Peyer's patch (tissue), 4 donors: Measurements from ENCODE around the gene OR3A3. TPM values are rescaled to one million over a fixed set of nuclear protein-coding genes. Genes with fewer than 3 reads are reported as not detected.
"Not testable (repeated sequence)": the region's sequence is repeated elsewhere in the genome, so short reads cannot be mapped to it uniquely, and the experiment has no call there.

Source experiments
- DNase-seq, 3 donors: peaks; one replicate each; pipeline ENCODE4 v3.0.0-alpha.2; 2017 to 2019
- H3K27ac ChIP-seq, 4 donors: fragments of 200-600 bp; sonication (generic); one replicate each; pipeline ENCODE4 v1.5.1; 2016 to 2019
- H3K27me3 ChIP-seq, 2 donors: fragments of 200-600 bp; sonication (generic); one replicate each; pipeline ENCODE4 v1.5.1; 2019
- H3K36me3 ChIP-seq, 3 donors: fragments of 200-600 bp; sonication (generic); one replicate each; pipeline ENCODE4 v1.5.1; 2016 to 2019
- H3K4me1 ChIP-seq, 4 donors: fragments of 200-600 bp; sonication (generic); one replicate each; pipeline ENCODE4 v1.5.1; 2016 to 2019
- H3K4me3 ChIP-seq, 4 donors: fragments of 200-600 bp; sonication (generic); 1 replicate in 3 of 4; 2 replicates in 1 of 4; pipeline ENCODE4 v1.5.1; 2016 to 2019; ENCODE audit warnings: mild to moderate bottlenecking in 1 of 4
- H3K9me3 ChIP-seq, 4 donors: fragments of 200-600 bp; sonication (generic); one replicate each; pipeline ENCODE4 v1.5.1; 2016 to 2019; ENCODE audit warnings: mild to moderate bottlenecking in 1 of 4
- POLR2A ChIP-seq, 2 donors: fragments of 450-650 bp; IDR thresholded peaks; one replicate each; pipeline ENCODE4 v1.5.1; 2017; ENCODE audit warnings: antibody characterized with exemption in 2 of 2, mild to moderate bottlenecking in 2 of 2, moderate library complexity in 2 of 2
- total RNA-seq, 4 donors: library from RNA; depleted of rRNA; stranded (reverse); fragments of >200 nt; gene quantifications; one replicate each; pipeline ENCODE4 v1.1.0, GENCODE V29; 2016
- TF ChIP-seq, protein P1 (sequence below), 6 experiments: fragments of 450-650 bp in 4 of 6; fragments of 200-600 bp in 2 of 6; sonication (generic) in 1 of 6; IDR thresholded peaks; one replicate each; pipeline ENCODE4 v1.5.1; 2017 to 2019; ENCODE audit warnings: antibody characterized with exemption in 6 of 6, mild to moderate bottlenecking in 3 of 6, moderate library complexity in 1 of 6

Gene OR3A3
- not detected for total RNA-seq

DNA sequence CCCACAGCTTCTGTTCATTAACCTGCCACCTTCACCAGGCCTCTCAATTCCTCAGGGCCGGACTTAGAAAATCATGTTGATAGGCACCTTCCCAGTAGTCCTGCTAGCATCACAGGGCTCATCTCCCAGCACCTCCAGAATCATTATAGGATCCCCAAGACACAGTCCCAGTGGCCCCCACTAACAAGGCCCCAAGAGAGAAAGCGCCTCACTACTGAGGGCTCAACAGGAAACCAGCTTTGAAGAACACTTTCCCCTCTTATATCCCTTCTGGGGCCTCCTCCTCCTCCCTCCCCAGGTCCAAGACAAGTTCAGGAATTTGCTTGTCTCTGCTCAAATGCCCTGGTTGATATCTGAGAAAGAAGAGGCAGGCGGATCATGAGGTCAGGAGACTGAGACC lies at the start of gene OR3A3:
OR3A3 (plus strand) TSS at position 301 of the 400 bp plus-strand sequence.
- TF ChIP-seq, protein P1, sequence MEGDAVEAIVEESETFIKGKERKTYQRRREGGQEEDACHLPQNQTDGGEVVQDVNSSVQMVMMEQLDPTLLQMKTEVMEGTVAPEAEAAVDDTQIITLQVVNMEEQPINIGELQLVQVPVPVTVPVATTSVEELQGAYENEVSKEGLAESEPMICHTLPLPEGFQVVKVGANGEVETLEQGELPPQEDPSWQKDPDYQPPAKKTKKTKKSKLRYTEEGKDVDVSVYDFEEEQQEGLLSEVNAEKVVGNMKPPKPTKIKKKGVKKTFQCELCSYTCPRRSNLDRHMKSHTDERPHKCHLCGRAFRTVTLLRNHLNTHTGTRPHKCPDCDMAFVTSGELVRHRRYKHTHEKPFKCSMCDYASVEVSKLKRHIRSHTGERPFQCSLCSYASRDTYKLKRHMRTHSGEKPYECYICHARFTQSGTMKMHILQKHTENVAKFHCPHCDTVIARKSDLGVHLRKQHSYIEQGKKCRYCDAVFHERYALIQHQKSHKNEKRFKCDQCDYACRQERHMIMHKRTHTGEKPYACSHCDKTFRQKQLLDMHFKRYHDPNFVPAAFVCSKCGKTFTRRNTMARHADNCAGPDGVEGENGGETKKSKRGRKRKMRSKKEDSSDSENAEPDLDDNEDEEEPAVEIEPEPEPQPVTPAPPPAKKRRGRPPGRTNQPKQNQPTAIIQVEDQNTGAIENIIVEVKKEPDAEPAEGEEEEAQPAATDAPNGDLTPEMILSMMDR (IDR thresholded peaks at IDR 0.05), result no peak
- no peak for TF ChIP-seq POLR2A (IDR thresholded peaks at IDR 0.05)
- Histone ChIP-seq H3K36me3 (no peaks in the 10 kb centered on the region), H3K27ac (no peak within 1 kb of the TSS), H3K4me3 (no peak within 1 kb of the TSS), H3K27me3 (no peaks in the 10 kb centered on the region), H3K9me3 (peaks cover 0 to 4% (median 0%) of the 10 kb centered on the region in 4 donors), H3K4me1 (no peaks in the 10 kb centered on the region)
- no peak for DNase-seq

DNA sequence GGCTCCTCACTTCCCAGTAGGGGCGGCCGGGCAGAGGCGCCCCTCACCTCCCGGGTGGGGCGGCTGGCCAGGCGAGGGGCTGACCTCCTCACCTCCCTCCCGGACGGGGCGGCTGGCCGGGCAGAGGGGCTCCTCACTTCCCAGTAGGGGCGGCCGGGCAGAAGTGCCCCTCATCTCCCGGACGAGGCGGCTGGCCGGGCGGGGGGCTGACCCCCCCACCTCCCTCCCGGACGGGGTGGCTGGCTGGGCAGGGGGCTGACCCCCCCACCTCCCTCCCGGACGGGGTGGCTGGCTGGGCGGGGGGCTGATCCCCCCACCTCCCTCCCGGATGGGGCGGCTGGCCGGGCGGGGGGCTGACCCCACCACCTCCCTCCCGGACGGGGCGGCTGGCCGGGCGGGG lies 40.0 kb upstream of the OR3A3 start:
- not testable (repeated sequence) for H3K4me3 ChIP-seq, DNase-seq, H3K9me3 ChIP-seq, H3K27ac ChIP-seq, H3K4me1 ChIP-seq, H3K36me3 ChIP-seq, H3K27me3 ChIP-seq

DNA sequence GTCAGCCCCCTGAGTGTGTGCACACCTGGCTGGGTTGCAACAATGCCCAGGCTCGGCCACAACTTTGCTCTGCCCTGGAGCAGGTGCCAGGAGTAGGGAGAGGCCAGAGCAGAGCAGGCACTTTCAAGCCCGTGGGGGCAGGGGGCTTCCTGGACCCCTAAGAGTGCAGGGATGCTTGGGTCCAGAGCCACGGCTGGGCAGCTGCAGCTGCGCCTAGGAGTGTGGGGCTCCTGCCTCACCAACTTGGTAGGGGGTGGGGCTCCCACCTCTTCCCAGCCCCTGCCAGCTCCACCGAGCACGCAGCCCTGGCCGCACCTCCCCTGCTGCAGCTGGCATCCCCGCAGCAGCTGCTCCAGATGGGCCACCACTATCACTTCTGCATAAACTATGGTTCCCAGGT lies 32.8 kb upstream of the OR3A3 start:
- no peaks in the 10 kb centered on the region for H3K36me3 ChIP-seq
- H3K27ac ChIP-seq, result no peak overlapping the region
- H3K4me3 ChIP-seq, result no peak overlapping the region
- no peak for DNase-seq
- H3K27me3 ChIP-seq, result no peaks in the 10 kb centered on the region
- no peaks in the 10 kb centered on the region for H3K4me1 ChIP-seq
- no peaks in the 10 kb centered on the region for H3K9me3 ChIP-seq
- TF ChIP-seq, protein P1 (IDR thresholded peaks at IDR 0.05), result no peak
- TF ChIP-seq POLR2A (IDR thresholded peaks at IDR 0.05), result no peak

DNA sequence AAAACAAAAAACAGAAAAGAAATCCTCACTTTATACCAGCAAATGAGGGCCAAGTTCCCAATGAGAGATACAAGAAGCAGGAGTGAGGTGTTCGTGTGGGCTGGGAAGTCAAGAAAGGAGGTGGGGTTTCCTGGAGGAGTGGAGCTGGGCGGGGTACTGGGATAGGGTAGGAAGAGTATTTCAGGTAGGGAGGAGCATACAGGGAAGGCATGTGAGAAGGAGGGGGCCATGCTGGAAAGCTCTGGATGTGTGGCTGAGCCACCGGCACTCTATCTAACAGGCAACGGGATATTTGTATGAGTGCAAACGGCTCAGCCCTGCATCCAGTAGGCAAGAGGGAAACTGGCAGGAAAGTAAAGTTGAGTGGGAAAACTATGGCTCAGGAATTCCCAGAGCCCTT lies 29.2 kb upstream of the OR3A3 start:
- Histone ChIP-seq H3K27ac (no peak overlapping the region), H3K27me3 (no peaks in the 10 kb centered on the region), H3K4me3 (no peak overlapping the region), H3K9me3 (no peaks in the 10 kb centered on the region), H3K36me3 (no peaks in the 10 kb centered on the region), H3K4me1 (no peaks in the 10 kb centered on the region)
- DNase-seq, result no peak
- TF ChIP-seq, protein P1 (IDR thresholded peaks at IDR 0.05), result no peak
- no peak for TF ChIP-seq POLR2A (IDR thresholded peaks at IDR 0.05)

DNA sequence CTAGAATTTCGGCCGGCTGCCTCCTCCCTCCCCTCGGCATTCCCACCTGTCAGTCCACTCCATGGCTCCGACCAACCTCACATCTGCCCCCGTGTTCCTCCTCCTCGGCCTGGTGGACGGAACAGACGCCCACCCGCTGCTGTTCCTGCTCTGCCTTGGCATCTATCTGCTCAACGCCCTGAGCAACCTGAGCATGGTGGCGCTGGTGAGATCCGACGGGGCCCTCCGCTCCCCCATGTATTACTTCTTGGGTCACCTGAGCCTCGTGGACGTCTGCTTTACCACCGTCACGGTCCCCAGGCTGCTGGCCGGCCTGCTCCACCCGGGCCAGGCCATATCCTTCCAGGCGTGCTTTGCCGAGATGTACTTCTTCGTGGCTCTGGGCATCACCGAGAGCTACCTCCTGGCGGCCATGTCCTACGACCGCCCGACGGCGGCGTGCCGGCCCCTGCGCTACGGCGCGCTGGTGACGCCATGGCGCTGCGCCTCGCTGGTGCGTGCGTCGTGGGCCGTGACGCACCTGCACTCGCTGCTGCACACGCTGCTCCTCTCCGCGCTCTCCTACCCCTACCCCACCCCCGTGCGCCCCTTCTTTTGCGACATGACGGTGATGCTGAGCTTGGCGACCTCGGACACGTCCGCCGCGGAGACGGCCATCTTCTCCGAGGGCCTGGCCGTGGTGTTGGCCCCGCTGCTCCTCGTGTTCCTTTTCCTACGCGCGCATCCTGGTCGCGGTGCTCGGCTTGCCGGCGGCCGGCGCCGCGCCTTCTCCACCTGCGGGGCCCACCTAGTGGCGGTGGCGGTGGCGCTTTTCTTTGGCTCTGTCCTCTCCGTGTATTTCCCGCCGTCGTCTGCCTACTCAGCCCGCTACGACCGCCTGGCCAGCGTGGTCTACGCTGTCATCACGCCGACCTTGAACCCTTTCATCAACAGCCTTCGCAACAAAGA lies 25.0 kb upstream of the OR3A3 start, which contains the start of gene OR3A2:
OR3A2 (minus strand) TSS at position 440 of the 948 bp plus-strand sequence.
- Histone ChIP-seq H3K27me3 (no peaks in the 10 kb centered on the region), H3K4me1 (no peaks in the 10 kb centered on the region), H3K9me3 (no peaks in the 10 kb centered on the region), H3K4me3 (peak within 1 kb of the TSS in 1 of 4 donors; percentile 5), H3K27ac (no peak within 1 kb of the TSS), H3K36me3 (no peaks in the 10 kb centered on the region)
- no peak for DNase-seq
- TF ChIP-seq POLR2A (IDR thresholded peaks at IDR 0.05), result no peak
- TF ChIP-seq, protein P1 (IDR thresholded peaks at IDR 0.05), result no peak

DNA sequence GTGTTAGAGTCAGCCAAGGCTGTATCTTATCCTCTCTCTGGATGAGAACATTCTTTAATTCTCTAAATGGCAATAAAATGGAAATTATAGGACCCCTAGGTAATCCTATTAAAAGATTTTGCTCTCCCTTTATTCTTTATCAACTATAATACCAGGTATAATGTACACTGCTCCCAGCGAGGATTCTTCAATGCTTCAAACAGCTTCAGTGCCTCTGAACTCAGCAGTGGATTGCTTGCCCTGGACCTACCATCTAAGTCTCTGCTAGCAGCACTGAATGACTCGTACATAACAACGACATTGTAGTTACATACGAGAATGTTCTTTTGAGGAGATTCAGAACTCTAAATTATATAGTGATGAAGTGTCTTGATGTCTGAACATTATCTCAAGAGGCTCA lies 21.4 kb upstream of the OR3A3 start:
- Histone ChIP-seq H3K4me3 (no peak overlapping the region), H3K27me3 (no peaks in the 10 kb centered on the region), H3K27ac (no peak overlapping the region), H3K4me1 (no peaks in the 10 kb centered on the region), H3K9me3 (no peaks in the 10 kb centered on the region), H3K36me3 (no peaks in the 10 kb centered on the region)
- TF ChIP-seq POLR2A (IDR thresholded peaks at IDR 0.05), result no peak
- TF ChIP-seq, protein P1 (IDR thresholded peaks at IDR 0.05), result no peak
- DNase-seq, result no peak

DNA sequence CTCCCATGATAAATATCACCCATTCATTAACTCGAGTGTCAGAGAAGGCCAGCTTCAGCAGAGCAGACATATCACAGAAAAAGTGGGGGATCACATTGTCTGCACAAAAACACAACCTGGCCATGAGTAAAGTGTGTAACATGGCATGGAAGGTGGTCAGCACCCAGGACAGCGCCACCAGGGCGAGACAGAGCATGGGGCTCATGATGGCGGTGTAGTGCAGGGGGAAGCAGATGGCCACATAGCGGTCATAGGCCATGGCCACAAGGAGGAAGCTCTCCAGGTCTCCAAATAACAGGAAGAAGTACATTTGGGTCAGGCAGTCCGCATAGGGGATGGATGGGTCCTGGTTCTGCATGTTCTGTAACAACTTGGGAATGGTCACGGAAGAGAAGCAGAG lies 13.4 kb upstream of the OR3A3 start:
- H3K27me3 ChIP-seq, DNase-seq: not testable (repeated sequence)

More for the DNA sequence above, 13.4 kb upstream of the OR3A3 start:
- not testable (repeated sequence) for H3K9me3 ChIP-seq, H3K27ac ChIP-seq, H3K4me1 ChIP-seq, H3K36me3 ChIP-seq, H3K4me3 ChIP-seq
